Left ventricle myocardium inferior (tissue), 1 donor: ENCODE results near the gene DCAF16. TPM values are rescaled to one million over a fixed set of nuclear protein-coding genes. Genes with fewer than 3 reads are reported as not detected.
"Not testable (repeated sequence)": the region's sequence is repeated elsewhere in the genome, so short reads cannot be mapped to it uniquely, and the experiment has no call there.

ENCODE experiments used
- DNase-seq: peaks from one replicate; pipeline ENCODE4 v3.0.0-alpha.2; 2020
- H3K27ac ChIP-seq: fragments of 200-600 bp; replicated peaks from 2 replicates; pipeline ENCODE4 v1.8.0; 2021
- H3K27me3 ChIP-seq: fragments of 200-600 bp; 2 replicates; pipeline ENCODE4 v1.8.0; 2021; ENCODE audit warnings: low read depth
- H3K36me3 ChIP-seq: fragments of 200-600 bp; 2 replicates; pipeline ENCODE4 v1.8.0; 2021
- H3K4me1 ChIP-seq: fragments of 200-600 bp; 2 replicates; pipeline ENCODE4 v1.8.0; 2021
- H3K4me3 ChIP-seq: fragments of 200-600 bp; 2 replicates; pipeline ENCODE4 v1.8.0; 2021; ENCODE audit warnings: mild to moderate bottlenecking, moderate library complexity
- H3K9me3 ChIP-seq: fragments of 200-600 bp; replicated peaks from 2 replicates; pipeline ENCODE4 v1.8.0; 2021
- CTCF ChIP-seq: fragments of 200-600 bp; IDR thresholded peaks from 2 replicates; pipeline ENCODE4 v1.8.0; 2021; ENCODE audit warnings: antibody characterized with exemption, mild to moderate bottlenecking, borderline replicate concordance
- intact Hi-C: fragments of 100-400 bp; cut with micrococcal nuclease; formaldehyde crosslinking; loops from one replicate; pipeline ENCODE4 v1.11.0; 2022
- long read RNA-seq: library from polyadenylated mRNA; unstranded; transcript quantifications from one replicate; pipeline ENCODE4 v2.0.0, GENCODE V29; 2021
- total RNA-seq: library from RNA; stranded (reverse); fragmentation: NEBNext Ultra II Directional; extraction: Animal tissue kit (Norgen Biotek cat#: 25700); gene quantifications from one replicate; pipeline ENCODE4 v1.2.1, GENCODE V29; 2021
- donor health status: DM: no; HTN: yes; CAD: no; lungs with severe emphysema.

The DCAF16 gene
- total RNA-seq = 14.5 TPM
- long read RNA-seq, partial matches to known transcripts = 0 of 6 reads
- long read RNA-seq, other reads (novel, unspliced or antisense) = 6 of 6 reads

DNA sequence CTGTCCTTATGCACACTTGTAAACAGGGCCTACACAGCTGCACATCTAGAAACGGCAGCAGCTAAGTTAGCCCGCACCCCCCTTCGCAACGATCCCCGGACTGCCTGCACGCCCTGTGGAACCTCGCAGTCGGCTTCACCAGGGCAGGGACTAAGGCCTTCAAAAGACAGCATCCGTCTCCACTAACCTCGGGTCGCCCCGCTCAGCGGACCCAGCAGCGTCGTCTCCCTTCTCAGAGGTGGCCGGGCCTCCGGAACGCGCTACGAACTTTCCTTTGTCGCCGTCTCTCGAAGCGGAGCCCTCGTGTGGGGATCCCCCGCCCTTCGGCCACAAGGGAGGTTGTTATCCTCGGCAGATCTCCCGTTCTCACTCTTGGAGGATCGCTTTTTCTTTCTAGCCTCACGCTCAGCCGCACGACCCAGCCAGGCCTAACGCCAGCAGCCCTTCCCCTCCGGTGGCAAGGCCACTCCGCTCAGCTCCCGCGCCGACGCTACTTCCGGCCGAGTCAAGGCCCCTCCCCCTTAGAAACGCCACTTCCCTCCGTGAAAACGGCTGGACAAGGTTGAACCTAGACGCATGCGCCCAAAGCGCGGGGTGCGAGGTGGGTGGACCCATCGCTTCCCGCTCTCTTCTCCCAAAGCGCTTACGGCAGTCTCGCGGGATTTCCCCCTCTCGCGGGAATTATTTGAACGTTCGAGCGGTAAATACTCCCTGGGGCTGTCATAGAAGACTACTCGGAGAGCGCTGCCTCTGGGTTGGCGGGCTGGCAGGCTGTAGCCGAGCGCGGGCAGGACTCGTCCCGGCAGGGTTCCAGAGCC lies at the start of gene DCAF16, which contains the start of gene NCAPG:
Gene DCAF16, minus strand, starts transcription at position 498 of the 818 bp plus-strand sequence. CDS start 6,616 bp downstream, outside the sequence.
Gene NCAPG, plus strand, starts transcription at position 720 of the 818 bp plus-strand sequence. CDS start 99 bp downstream, outside the sequence.
- H3K4me1 ChIP-seq = peaks cover 55% of the 10 kb centered on the region
- no peaks in the 10 kb centered on the region for H3K27me3 ChIP-seq
- H3K4me3 ChIP-seq = peak within 1 kb of the TSS; percentile 82
- intact Hi-C loops = no loop called here
- TF ChIP-seq CTCF = no peak
- no peaks in the 10 kb centered on the region for H3K9me3 ChIP-seq
- no peaks in the 10 kb centered on the region for H3K36me3 ChIP-seq
- DNase-seq = peak; percentile 99
- H3K27ac ChIP-seq = peak within 1 kb of the TSS; percentile 97

- no peak overlapping the region for H3K4me3 ChIP-seq
- peaks cover 12% of the 10 kb centered on the region for H3K36me3 ChIP-seq
- H3K9me3 ChIP-seq = peaks cover 30% of the 10 kb centered on the region
- H3K27me3 ChIP-seq = no peaks in the 10 kb centered on the region
- TF ChIP-seq CTCF = no peak
- intact Hi-C loops = no loop called here
- H3K4me1 ChIP-seq = no peaks in the 10 kb centered on the region
- DNase-seq = no peak
- H3K27ac ChIP-seq = no peak overlapping the region
Observed at GRCh38 chr4:17859793-17860406, 49.3 kb upstream of the DCAF16 start.

GRCh38 chr4:17854036-17854435 lies 43.5 kb upstream of the DCAF16 start:
- H3K9me3 ChIP-seq = peaks cover 12% of the 10 kb centered on the region
- intact Hi-C loops = no loop called here
- H3K4me3 ChIP-seq = no peak overlapping the region
- no peak overlapping the region for H3K27ac ChIP-seq
- DNase-seq = no peak
- H3K4me1 ChIP-seq = no peaks in the 10 kb centered on the region
- no peak for TF ChIP-seq CTCF
- H3K36me3 ChIP-seq = no peaks in the 10 kb centered on the region
- H3K27me3 ChIP-seq = no peaks in the 10 kb centered on the region

- intact Hi-C loops = no loop called here
- Histone ChIP-seq H3K27me3 (no peaks in the 10 kb centered on the region), H3K27ac (no peak overlapping the region), H3K4me1 (no peaks in the 10 kb centered on the region), H3K36me3 (no peaks in the 10 kb centered on the region), H3K4me3 (no peak overlapping the region), H3K9me3 (no peaks in the 10 kb centered on the region)
- TF ChIP-seq CTCF = no peak
- no peak for DNase-seq
Observed at GRCh38 chr4:17851959-17852358, 41.4 kb upstream of the DCAF16 start.

DNA sequence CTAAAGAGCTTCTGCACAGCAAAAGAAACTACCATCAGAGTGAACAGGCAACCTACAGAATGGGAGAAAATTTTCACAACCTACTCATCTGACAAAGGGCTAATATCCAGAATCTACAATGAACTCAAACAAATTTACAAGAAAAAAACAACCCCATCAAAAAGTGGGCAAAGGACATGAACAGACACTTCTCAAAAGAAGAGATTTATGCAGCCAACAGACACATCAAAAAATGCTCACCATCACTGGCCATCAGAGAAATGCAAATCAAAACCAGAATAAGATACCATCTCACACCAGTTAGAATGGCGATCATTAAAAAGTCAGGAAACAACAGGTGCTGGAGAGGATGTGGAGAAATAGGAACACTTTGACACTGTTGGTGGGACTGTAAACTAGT lies 39.7 kb upstream of the DCAF16 start:
- intact Hi-C loops, H3K4me3 ChIP-seq, H3K9me3 ChIP-seq, DNase-seq, H3K27ac ChIP-seq, H3K36me3 ChIP-seq, H3K27me3 ChIP-seq, H3K4me1 ChIP-seq: not testable (repeated sequence)

DNA sequence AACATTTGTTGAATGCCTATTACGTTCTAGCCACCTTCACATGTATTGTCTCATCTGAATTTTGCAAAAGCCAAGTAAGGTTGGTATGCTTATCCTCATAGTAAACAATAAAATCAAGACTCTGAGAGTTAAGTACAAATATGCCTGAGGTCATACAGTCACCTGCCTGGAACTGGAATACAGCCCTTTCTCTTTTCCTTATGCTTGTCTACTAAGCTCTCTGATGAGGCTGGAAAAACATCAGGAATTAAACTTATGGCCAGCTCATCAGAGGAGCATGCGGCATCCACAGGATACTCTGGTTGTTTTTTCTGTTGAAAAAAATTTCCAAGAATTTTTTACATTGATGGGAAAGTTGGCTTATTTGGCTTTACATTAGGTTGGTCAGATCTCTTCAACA lies 35.7 kb upstream of the DCAF16 start:
- DNase-seq = no peak
- Histone ChIP-seq H3K27ac (no peak overlapping the region), H3K27me3 (no peaks in the 10 kb centered on the region), H3K4me3 (no peak overlapping the region), H3K4me1 (no peaks in the 10 kb centered on the region), H3K9me3 (no peaks in the 10 kb centered on the region), H3K36me3 (no peaks in the 10 kb centered on the region)
- no peak for TF ChIP-seq CTCF
- intact Hi-C loops = no loop called here
